ENCODE measurements around the gene TARP.

The TARP gene

GRCh38 chr7:38294926-38295325 is 21.5 kb upstream of the TARP start:
- no peaks in the 10 kb centered on the region for H3K4me1 ChIP-seq (replicated peaks in 1 of 2)
- H3K4me3 ChIP-seq, result no peak overlapping the region
- H3K27ac ChIP-seq, result no peak overlapping the region
- peak in 1 of 8 experiments; percentile 80 for ATAC-seq (replicated peaks in 6 of 8)
- in situ Hi-C loops (cut with MboI; ENCODE audit: low pct_unique_long_range_greater_than_20kb in 2 of 9, low sequenced_read_pairs in 9 of 9, unreplicated experiment in 9 of 9), result no loop called here
- 0 to 85% (median 60%) methylated on average over 1 to 2 of the region's 2 CpGs; no CpG with 5 or more reads in 3 of the 10 experiments for WGBS, 10 experiments

GRCh38 chr7:38292442-38292841 is 19.0 kb upstream of the TARP start:
- Histone ChIP-seq H3K27ac (no peak overlapping the region), H3K4me1 (replicated peaks in 1 of 2) (no peaks in the 10 kb centered on the region), H3K4me3 (no peak overlapping the region)
- in situ Hi-C loops (cut with MboI; ENCODE audit: low pct_unique_long_range_greater_than_20kb in 2 of 9, low sequenced_read_pairs in 9 of 9, unreplicated experiment in 9 of 9), result no loop called here
- no peak for ATAC-seq (replicated peaks in 6 of 8)
- WGBS, 10 experiments, result 30 to 100% (median 89%) methylated on average over 2 to 3 of the region's 3 CpGs; no CpG with 5 or more reads in 1 of the 10 experiments

GRCh38 chr7:38291650-38292049 is 18.2 kb upstream of the TARP start:
- H3K27ac ChIP-seq, result no peak overlapping the region
- no peak for ATAC-seq (replicated peaks in 6 of 8)
- WGBS, 10 experiments, result 71 to 100% (median 94%) methylated on average over 1 to 2 of the region's 2 CpGs; no CpG with 5 or more reads in 5 of the 10 experiments
- no peaks in the 10 kb centered on the region for H3K4me1 ChIP-seq (replicated peaks in 1 of 2)
- in situ Hi-C loops (cut with MboI; ENCODE audit: low pct_unique_long_range_greater_than_20kb in 2 of 9, low sequenced_read_pairs in 9 of 9, unreplicated experiment in 9 of 9), result no loop called here
- H3K4me3 ChIP-seq, result no peak overlapping the region

GRCh38 chr7:38291117-38291647 is 17.7 kb upstream of the TARP start:
- Histone ChIP-seq H3K4me1 (replicated peaks in 1 of 2) (no peaks in the 10 kb centered on the region), H3K4me3 (no peak overlapping the region), H3K27ac (no peak overlapping the region)
- no peak for ATAC-seq (replicated peaks in 6 of 8)
- in situ Hi-C loops (cut with MboI; ENCODE audit: low pct_unique_long_range_greater_than_20kb in 2 of 9, low sequenced_read_pairs in 9 of 9, unreplicated experiment in 9 of 9), result no loop called here
- WGBS, 10 experiments, result 58 to 100% (median 75%) methylated on average over 1 to 8 of the region's 9 CpGs; no CpG with 5 or more reads in 6 of the 10 experiments

- no peak for ATAC-seq (replicated peaks in 6 of 8)
- Histone ChIP-seq H3K4me1 (replicated peaks in 1 of 2) (no peaks in the 10 kb centered on the region), H3K27ac (no peak overlapping the region), H3K4me3 (no peak overlapping the region)
- WGBS, 10 experiments, result 11 to 100% (median 78%) methylated on average over 1 to 5 of the region's 8 CpGs; no CpG with 5 or more reads in 3 of the 10 experiments
- in situ Hi-C loops (cut with MboI; ENCODE audit: low pct_unique_long_range_greater_than_20kb in 2 of 9, low sequenced_read_pairs in 9 of 9, unreplicated experiment in 9 of 9), result no loop called here
These were observed 11.1 kb upstream of the TARP start for GRCh38 chr7:38284553-38284952.

GRCh38 chr7:38283809-38284208 is 10.4 kb upstream of the TARP start:
- ATAC-seq (replicated peaks in 6 of 8), result no peak
- WGBS, 10 experiments, result 0 to 100% (median 60%) methylated on average over 1 of the region's 1 CpG; no CpG with 5 or more reads in 5 of the 10 experiments
- Histone ChIP-seq H3K27ac (no peak overlapping the region), H3K4me1 (replicated peaks in 1 of 2) (no peaks in the 10 kb centered on the region), H3K4me3 (no peak overlapping the region)
- in situ Hi-C loops (cut with MboI; ENCODE audit: low pct_unique_long_range_greater_than_20kb in 2 of 9, low sequenced_read_pairs in 9 of 9, unreplicated experiment in 9 of 9), result no loop called here

- no peaks in the 10 kb centered on the region for H3K4me1 ChIP-seq (replicated peaks in 1 of 2)
- in situ Hi-C loops (cut with MboI; ENCODE audit: low pct_unique_long_range_greater_than_20kb in 2 of 9, low sequenced_read_pairs in 9 of 9, unreplicated experiment in 9 of 9), result no loop called here
- whole genome bisulfite sequencing, 10 experiments, result 0 to 100% (median 67%) methylated on average over 2 to 4 of the region's 4 CpGs; no CpG with 5 or more reads in 1 of the 10 experiments
- H3K4me3 ChIP-seq, result no peak overlapping the region
- no peak for ATAC-seq (replicated peaks in 6 of 8)
- H3K27ac ChIP-seq, result no peak overlapping the region
These were observed 9.7 kb upstream of the TARP start for GRCh38 chr7:38283107-38283506.

GRCh38 chr7:38282081-38282480 is 8.6 kb upstream of the TARP start:
- in situ Hi-C loops (cut with MboI; ENCODE audit: low pct_unique_long_range_greater_than_20kb in 2 of 9, low sequenced_read_pairs in 9 of 9, unreplicated experiment in 9 of 9), result no loop called here
- ATAC-seq (replicated peaks in 6 of 8), result no peak
- 0 to 100% (median 62%) methylated on average over 1 to 3 of the region's 3 CpGs; no CpG with 5 or more reads in 1 of the 10 experiments for WGBS, 10 experiments
- no peak overlapping the region for H3K27ac ChIP-seq
- no peaks in the 10 kb centered on the region for H3K4me1 ChIP-seq (replicated peaks in 1 of 2)
- H3K4me3 ChIP-seq, result no peak overlapping the region

GRCh38 chr7:38281266-38281665 is 7.8 kb upstream of the TARP start:
- Histone ChIP-seq H3K27ac (no peak overlapping the region), H3K4me3 (no peak overlapping the region), H3K4me1 (replicated peaks in 1 of 2) (no peaks in the 10 kb centered on the region)
- ATAC-seq (replicated peaks in 6 of 8), result no peak
- in situ Hi-C loops (cut with MboI; ENCODE audit: low pct_unique_long_range_greater_than_20kb in 2 of 9, low sequenced_read_pairs in 9 of 9, unreplicated experiment in 9 of 9), result no loop called here

- no peak for ATAC-seq (replicated peaks in 6 of 8)
- in situ Hi-C loops (cut with MboI; ENCODE audit: low pct_unique_long_range_greater_than_20kb in 2 of 9, low sequenced_read_pairs in 9 of 9, unreplicated experiment in 9 of 9), result no loop called here
- H3K4me1 ChIP-seq (replicated peaks in 1 of 2), result no peaks in the 10 kb centered on the region
- no peak overlapping the region for H3K4me3 ChIP-seq
- H3K27ac ChIP-seq, result no peak overlapping the region
- WGBS, 10 experiments, result 14 to 100% (median 82%) methylated on average over 1 to 2 of the region's 3 CpGs; no CpG with 5 or more reads in 2 of the 10 experiments
These were observed 7.3 kb upstream of the TARP start for GRCh38 chr7:38280707-38281106.

- in situ Hi-C loops (cut with MboI; ENCODE audit: low pct_unique_long_range_greater_than_20kb in 2 of 9, low sequenced_read_pairs in 9 of 9, unreplicated experiment in 9 of 9), result no loop called here
- ATAC-seq (replicated peaks in 6 of 8), result peak in 1 of 8 experiments; percentile 26
- 0 to 90% (median 50%) methylated on average over 1 of the region's 1 CpG; no CpG with 5 or more reads in 3 of the 10 experiments for WGBS, 10 experiments
- Histone ChIP-seq H3K4me3 (no peak overlapping the region), H3K27ac (no peak overlapping the region), H3K4me1 (replicated peaks in 1 of 2) (no peaks in the 10 kb centered on the region)
These were observed 6.6 kb upstream of the TARP start for GRCh38 chr7:38280000-38280399.

- no peaks in the 10 kb centered on the region for H3K4me1 ChIP-seq (replicated peaks in 1 of 2)
- in situ Hi-C loops (cut with MboI; ENCODE audit: low pct_unique_long_range_greater_than_20kb in 2 of 9, low sequenced_read_pairs in 9 of 9, unreplicated experiment in 9 of 9), result no loop called here
- no peak for ATAC-seq (replicated peaks in 6 of 8)
- H3K4me3 ChIP-seq, result no peak overlapping the region
- WGBS, 10 experiments, result 28 to 85% (median 65%) methylated on average over 3 to 6 of the region's 6 CpGs
- no peak overlapping the region for H3K27ac ChIP-seq
These were observed 2.9 kb upstream of the TARP start for GRCh38 chr7:38276096-38276877.

- 13 to 96% (median 80%) methylated on average over 1 to 3 of the region's 3 CpGs; no CpG with 5 or more reads in 1 of the 10 experiments for WGBS, 10 experiments
- no peaks in the 10 kb centered on the region for H3K4me1 ChIP-seq (replicated peaks in 1 of 2)
- H3K4me3 ChIP-seq, result no peak overlapping the region
- no peak for ATAC-seq (replicated peaks in 6 of 8)
- no peak overlapping the region for H3K27ac ChIP-seq
- in situ Hi-C loops (cut with MboI; ENCODE audit: low pct_unique_long_range_greater_than_20kb in 2 of 9, low sequenced_read_pairs in 9 of 9, unreplicated experiment in 9 of 9), result no loop called here
These were observed 1.6 kb upstream of the TARP start for GRCh38 chr7:38274927-38275620.

Data from motor neuron (in vitro differentiated cells).